IMR-90 (cell line): ENCODE measurements around the gene CPSF4. TPM values are rescaled to one million over a fixed set of nuclear protein-coding genes. Genes with fewer than 3 reads are reported as not detected.

Experiments
- ATAC-seq: fragments of 200-7000 bp; cut with Tn5 transposase; 2 replicates; pipeline ENCODE4 v1.9.1; 2020; ENCODE audit warnings: low read depth, mild to moderate bottlenecking, moderate library complexity
- BruUV-seq: library from RNA; stranded (reverse); fragments of 400-500 nt; replicated peaks from 2 replicates; lab custom pipeline; 2021; lab: Mats Ljungman, UMichigan
- CTCF ChIA-PET: fragments of 300-600 bp; formaldehyde crosslinking; extraction: SDS; loops from one replicate; lab custom pipeline; 2021; ENCODE audit warnings: antibody characterized with exemption; lab: Yijun Ruan, JAX
- POLR2A ChIA-PET: fragments of 300-600 bp; sonication (Branson Sonifier 250); formaldehyde crosslinking; loops from one replicate; lab custom pipeline; 2022; ENCODE audit warnings: antibody characterized with exemption; ENCODE audit not compliant: unreplicated experiment; lab: Charles Lee
- DNase-seq: peaks from one replicate; pipeline ENCODE4 v3.0.0; 2013
- H2AFZ ChIP-seq: replicated peaks from 2 replicates; pipeline ENCODE3; 2013; ENCODE audit warnings: low read length, mild to moderate bottlenecking; ENCODE audit not compliant: poor library complexity
- H2AK5ac ChIP-seq: 2 replicates; pipeline ENCODE4 v1.6.1; 2013; ENCODE audit warnings: low read depth, low read length, inconsistent platforms
- H2AK9ac ChIP-seq: replicated peaks from 2 replicates; pipeline ENCODE3; 2013; ENCODE audit warnings: mild to moderate bottlenecking, low read depth, low read length, moderate library complexity; ENCODE audit not compliant: poor library complexity
- H2BK120ac ChIP-seq: 2 replicates; pipeline ENCODE4 v1.6.1; 2013; ENCODE audit warnings: low read depth, low read length, inconsistent platforms
- H2BK15ac ChIP-seq: 3 replicates; pipeline ENCODE4 v1.6.1; 2013; ENCODE audit warnings: low read depth, low read length, inconsistent platforms
- H2BK20ac ChIP-seq: 2 replicates; pipeline ENCODE4 v1.6.1; 2013; ENCODE audit warnings: low read depth, mild to moderate bottlenecking, inconsistent platforms, low read length, moderate library complexity
- H2BK5ac ChIP-seq: 2 replicates; pipeline ENCODE4 v1.6.1; 2013; ENCODE audit warnings: mild to moderate bottlenecking, low read depth, low read length, inconsistent platforms; ENCODE audit not compliant: poor library complexity, severe bottlenecking
- H3K14ac ChIP-seq: replicated peaks from 2 replicates; pipeline ENCODE4 v1.6.1; 2013; ENCODE audit warnings: low read depth, low read length, inconsistent platforms
- H3K18ac ChIP-seq: 2 replicates; pipeline ENCODE4 v1.6.1; 2013; ENCODE audit warnings: low read depth, low read length, control low read depth
- H3K23ac ChIP-seq: 2 replicates; pipeline ENCODE4 v1.6.1; 2013; ENCODE audit warnings: low read depth, low read length, inconsistent platforms
- H3K27ac ChIP-seq: 2 replicates; pipeline ENCODE4 v1.5.1; 2013; ENCODE audit warnings: mild to moderate bottlenecking, control low read depth, low read length; ENCODE audit not compliant: insufficient read depth
- H3K27me3 ChIP-seq: 2 replicates; pipeline ENCODE4 v1.6.1; 2013; ENCODE audit warnings: low read length; ENCODE audit not compliant: control insufficient read depth, insufficient read depth
- H3K36me3 ChIP-seq: 2 replicates; pipeline ENCODE4 v1.6.1; 2013; ENCODE audit warnings: low read length, mixed read lengths; ENCODE audit not compliant: control insufficient read depth, insufficient read depth
- H3K4ac ChIP-seq: 2 replicates; pipeline ENCODE4 v1.6.1; 2013; ENCODE audit warnings: low read depth, low read length, inconsistent platforms
- H3K4me1 ChIP-seq: 2 replicates; pipeline ENCODE4 v1.6.1; 2013; ENCODE audit warnings: low read length, mixed read lengths; ENCODE audit not compliant: control insufficient read depth, insufficient read depth
- H3K4me2 ChIP-seq: 2 replicates; pipeline ENCODE4 v1.6.1; 2013; ENCODE audit warnings: low read depth, mild to moderate bottlenecking, control low read depth, low read length, moderate library complexity
- H3K4me3 ChIP-seq: 2 replicates; pipeline ENCODE4 v1.5.1; 2013; ENCODE audit warnings: low read depth, mild to moderate bottlenecking, control low read depth, low read length, moderate library complexity; ENCODE audit not compliant: insufficient read depth
- H3K56ac ChIP-seq: 2 replicates; pipeline ENCODE4 v1.6.1; 2013; ENCODE audit warnings: low read length, inconsistent platforms; ENCODE audit not compliant: insufficient read depth; ENCODE audit errors: extremely low read depth
- H3K79me1 ChIP-seq, 2 experiments: 2 replicates each; pipeline ENCODE4 v1.6.1; 2013; ENCODE audit warnings: low read length in 2 of 2, inconsistent platforms in 1 of 2, low read depth in 1 of 2
- H3K9ac ChIP-seq: 2 replicates; pipeline ENCODE4 v1.6.1; 2013; ENCODE audit warnings: low read depth, low read length, control low read depth
- H3K9me1 ChIP-seq: 2 replicates; pipeline ENCODE4 v1.6.1; 2013; ENCODE audit warnings: low read length, inconsistent platforms; ENCODE audit not compliant: insufficient read depth
- H3K9me3 ChIP-seq: 2 replicates; pipeline ENCODE4 v1.6.1; 2013; ENCODE audit warnings: low read length; ENCODE audit not compliant: control insufficient read depth, insufficient read depth
- H4K20me1 ChIP-seq: 2 replicates; pipeline ENCODE4 v1.6.1; 2013; ENCODE audit warnings: low read length, inconsistent platforms; ENCODE audit not compliant: insufficient read depth
- H4K5ac ChIP-seq: 2 replicates; pipeline ENCODE4 v1.6.1; 2013; ENCODE audit warnings: mild to moderate bottlenecking, low read depth, low read length, control low read depth
- H4K8ac ChIP-seq, 2 experiments: 2 replicates each; pipeline ENCODE4 v1.6.1; 2013; ENCODE audit warnings: low read depth in 2 of 2, low read length in 2 of 2, control low read depth in 1 of 2, inconsistent platforms in 1 of 2
- H4K91ac ChIP-seq: 2 replicates; pipeline ENCODE4 v1.6.1; 2013; ENCODE audit warnings: low read depth, low read length, inconsistent platforms; ENCODE audit not compliant: insufficient read depth
- BHLHE40 ChIP-seq: fragments of 150-350 bp; IDR thresholded peaks from 2 replicates; pipeline ENCODE4 v1.6.1; 2016; ENCODE audit warnings: mild to moderate bottlenecking, low read depth, low read length
- CHD1 ChIP-seq: IDR thresholded peaks from 2 replicates; pipeline ENCODE4 v1.6.1; 2012; ENCODE audit warnings: low read depth, low read length, improper control_type of control experiment
- FOS ChIP-seq: fragments of 150-350 bp; IDR thresholded peaks from 2 replicates; pipeline ENCODE4 v1.6.1; 2016; ENCODE audit warnings: low read depth, low read length
- MAFK ChIP-seq: IDR thresholded peaks from 2 replicates; pipeline ENCODE4 v1.6.1; 2012; ENCODE audit warnings: low read depth, low read length, improper control_type of control experiment
- MXI1 ChIP-seq: IDR thresholded peaks from 2 replicates; pipeline ENCODE4 v1.6.1; 2012; ENCODE audit warnings: low read depth, mild to moderate bottlenecking, low read length, moderate library complexity, borderline replicate concordance
- NFE2L2 ChIP-seq: fragments of 150-350 bp; IDR thresholded peaks from 2 replicates; pipeline ENCODE4 v1.6.1; 2016; ENCODE audit warnings: low read depth, mild to moderate bottlenecking, low read length
- POLR2A ChIP-seq: IDR thresholded peaks from 2 replicates; pipeline ENCODE4 v1.6.1; 2012; ENCODE audit warnings: mild to moderate bottlenecking, low read depth, low read length
- RAD21 ChIP-seq: IDR thresholded peaks from 2 replicates; pipeline ENCODE4 v1.6.1; 2012; ENCODE audit warnings: low read length, improper control_type of control experiment
- RCOR1 ChIP-seq: IDR thresholded peaks from 2 replicates; pipeline ENCODE4 v1.6.1; 2012; ENCODE audit warnings: mild to moderate bottlenecking, low read length, improper control_type of control experiment; ENCODE audit not compliant: insufficient replicate concordance
- WGBS, 2 experiments: methylation state at CpG; one replicate each; pipeline versions ENCODE4 v1.1.5 to v1.1.7; 2013; ENCODE audit warnings: missing lambda C conversion rate in 2 of 2; ENCODE audit not compliant: insufficient read length in 1 of 2; ENCODE audit errors: extremely low coverage in 2 of 2; 5-methylcytosine and 5-hydroxymethylcytosine counted together
- dilution Hi-C: fragments of 300-500 bp; cut with HindIII; formaldehyde crosslinking; loops from one replicate; pipeline ENCODE4 v1.14.3; 2018; ENCODE audit warnings: low sequenced_read_pairs; ENCODE audit not compliant: unreplicated experiment
- in situ Hi-C: fragments of 300-500 bp; cut with MboI; formaldehyde crosslinking; loops from 3 replicates; pipeline ENCODE4 v1.14.3; 2019; ENCODE audit warnings: low sequenced_read_pairs, inconsistent platforms, mixed read lengths
- intact Hi-C: fragments of 100-400 bp; cut with micrococcal nuclease; formaldehyde crosslinking; loops from 2 replicates; pipeline ENCODE4 v1.10.0; 2022
- polyA plus RNA-seq, 3 experiments: library from polyadenylated mRNA; depleted of rRNA; stranded (reverse); fragments of >200 nt; gene quantifications; 2 replicates each; pipeline ENCODE4 v1.2.3, GENCODE V29; 2012; ENCODE audit warnings: low replicate concordance in 1 of 3
- total RNA-seq: library from RNA; depleted of rRNA; stranded (reverse); fragments of >200 nt; gene quantifications from 2 replicates; pipeline ENCODE4 v1.2.3, GENCODE V29; 2012
- TF ChIP-seq, protein P1 (sequence below): fragments of 150-350 bp; IDR thresholded peaks from 2 replicates; pipeline ENCODE4 v1.6.1; 2017; ENCODE audit warnings: mild to moderate bottlenecking, antibody characterized with exemption, low read length, low read depth

The CPSF4 gene
- total and polyA plus RNA-seq, 2 of the 4 experiments (the other 2 are of a cell fraction): 23.8 to 44.9 TPM

DNA sequence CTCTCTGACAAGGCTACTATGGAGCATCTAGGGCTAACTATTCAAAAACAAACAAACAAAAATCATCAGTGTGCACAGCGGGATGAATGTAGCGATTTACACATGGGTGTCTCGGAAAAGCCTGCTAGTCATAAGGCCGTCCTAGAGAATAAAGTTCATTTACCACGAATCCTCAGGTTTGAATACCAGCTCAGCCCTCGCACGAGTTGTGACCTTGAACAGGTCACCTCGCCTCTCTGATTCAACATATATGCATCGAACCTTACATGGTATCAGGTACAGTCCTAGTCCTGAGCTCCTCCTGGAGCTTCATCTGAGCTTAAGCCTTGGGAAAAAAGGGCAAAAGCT lies 26.7 kb downstream of the CPSF4 start:
- TF ChIP-seq FOS (no peak), MAFK (no peak), RAD21 (no peak), POLR2A (no peak), RCOR1 (no peak), BHLHE40 (no peak), CHD1 (no peak), NFE2L2 (no peak), MXI1 (no peak)
- TF ChIP-seq, protein P1, sequence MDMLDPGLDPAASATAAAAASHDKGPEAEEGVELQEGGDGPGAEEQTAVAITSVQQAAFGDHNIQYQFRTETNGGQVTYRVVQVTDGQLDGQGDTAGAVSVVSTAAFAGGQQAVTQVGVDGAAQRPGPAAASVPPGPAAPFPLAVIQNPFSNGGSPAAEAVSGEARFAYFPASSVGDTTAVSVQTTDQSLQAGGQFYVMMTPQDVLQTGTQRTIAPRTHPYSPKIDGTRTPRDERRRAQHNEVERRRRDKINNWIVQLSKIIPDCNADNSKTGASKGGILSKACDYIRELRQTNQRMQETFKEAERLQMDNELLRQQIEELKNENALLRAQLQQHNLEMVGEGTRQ: no peak
- peak overlapping the region; percentile 95 for H2AFZ ChIP-seq

More for the DNA sequence above, 26.7 kb downstream of the CPSF4 start:
- no peaks in the 10 kb centered on the region for H3K27me3 ChIP-seq
- peak overlapping the region; percentile 87 for H3K4me2 ChIP-seq
- peaks cover 5% of the 10 kb centered on the region; the same call in 1 of the 2 replicates for H3K9me1 ChIP-seq
- DNase-seq (no peak), ATAC-seq (peak; percentile 4)
- no peaks in the 10 kb centered on the region for H3K9me3 ChIP-seq
- WGBS, 2 experiments: 20% methylated on average over 2 of the region's 9 CpGs; no CpG with 5 or more reads in 1 of the 2 experiments
- no peak overlapping the region for H2BK120ac ChIP-seq
- H2BK5ac ChIP-seq: peak overlapping the region; percentile 82
- H3K27ac ChIP-seq: peak overlapping the region; percentile 82
- no TSS peak for BruUV-seq
- intact Hi-C loops: no loop called here
- peak overlapping the region; percentile 95 for H3K4ac ChIP-seq
- H3K14ac ChIP-seq: peak overlapping the region; percentile 83
- peak overlapping the region; percentile 5 for H4K5ac ChIP-seq
- ChIA-PET POLR2A (no interaction called here), CTCF (no interaction called here)
- no peak overlapping the region for H2BK15ac ChIP-seq
- H2BK20ac ChIP-seq: no peak overlapping the region
- H2AK9ac ChIP-seq: peak overlapping the region; percentile 98
- H3K79me1 ChIP-seq: peaks cover 3 to 44% of the 10 kb centered on the region in 2 experiments
- peak overlapping the region; percentile 73 for H3K4me3 ChIP-seq
- peak overlapping the region; percentile 85 for H4K91ac ChIP-seq
- H3K18ac ChIP-seq: no peak overlapping the region
- peak overlapping the region; percentile 84 for H3K23ac ChIP-seq
- peak overlapping the region; percentile 98 for H2AK5ac ChIP-seq
- in situ Hi-C loops: no loop called here
- H3K36me3 ChIP-seq: peaks cover 9% of the 10 kb centered on the region
- H3K56ac ChIP-seq: peak overlapping the region; percentile 76
- peaks cover 15% of the 10 kb centered on the region for H4K20me1 ChIP-seq
- no peaks in the 10 kb centered on the region; the same call in 1 of the 2 replicates for H3K4me1 ChIP-seq
- dilution Hi-C loops: no loop called here
- peak overlapping the region; percentile 86 for H3K9ac ChIP-seq
- H4K8ac ChIP-seq: peak overlapping the region; percentile 75 to 96
